Stimulated activated CD4-positive, alpha-beta T cell treated with anti-CD3 and anti-CD28 coated beads, Interleukin-4, amount 100 ng/mL, for 4 hours (primary cell): ENCODE data around the gene NCOA1.
"Not testable (repeated sequence)": the region's sequence is repeated elsewhere in the genome, so short reads cannot be mapped to it uniquely, and the experiment has no call there.

Source experiments
- DNase-seq, 2 experiments: peaks; one replicate each; pipeline ENCODE4 v3.0.0-alpha.2; 2020

The NCOA1 gene

GRCh38 chr2:24586955-24587354 lies 95.9 kb downstream of the NCOA1 start:
- DNase-seq: no peak

- DNase-seq: no peak
These were observed 97.2 kb downstream of the NCOA1 start for GRCh38 chr2:24588294-24588693.

- DNase-seq: no peak
These were observed 101.5 kb downstream of the NCOA1 start for GRCh38 chr2:24592441-24593100.

GRCh38 chr2:24594283-24594682 lies 103.2 kb downstream of the NCOA1 start:
- DNase-seq: no peak

GRCh38 chr2:24597181-24597870 lies 106.3 kb downstream of the NCOA1 start:
- no peak for DNase-seq

- not testable (repeated sequence) for DNase-seq
These were observed 109.1 kb downstream of the NCOA1 start for GRCh38 chr2:24600140-24600539.

- no peak for DNase-seq
These were observed 120.6 kb downstream of the NCOA1 start for GRCh38 chr2:24611631-24612030.

GRCh38 chr2:24613154-24613814 lies 122.2 kb downstream of the NCOA1 start:
- no peak for DNase-seq

GRCh38 chr2:24616616-24617015 lies 125.6 kb downstream of the NCOA1 start:
- DNase-seq: no peak

- DNase-seq: no peak
These were observed 126.4 kb downstream of the NCOA1 start for GRCh38 chr2:24617424-24617823.

GRCh38 chr2:24618144-24618543 lies 127.1 kb downstream of the NCOA1 start:
- DNase-seq: no peak

GRCh38 chr2:24618680-24619079 lies 127.6 kb downstream of the NCOA1 start:
- no peak for DNase-seq

- DNase-seq: no peak
These were observed 129.9 kb downstream of the NCOA1 start for GRCh38 chr2:24620936-24621335.

GRCh38 chr2:24621779-24622538 lies 130.9 kb downstream of the NCOA1 start:
- DNase-seq: no peak

GRCh38 chr2:24623535-24623934 lies 132.5 kb downstream of the NCOA1 start:
- DNase-seq: no peak

GRCh38 chr2:24625728-24626127 lies 134.7 kb downstream of the NCOA1 start:
- DNase-seq: no peak

GRCh38 chr2:24626131-24626530 lies 135.1 kb downstream of the NCOA1 start:
- no peak for DNase-seq

- DNase-seq: no peak
These were observed 137.7 kb downstream of the NCOA1 start for GRCh38 chr2:24628746-24629145.

- no peak for DNase-seq
These were observed 141.1 kb downstream of the NCOA1 start for GRCh38 chr2:24632172-24632571.

GRCh38 chr2:24635181-24635580 lies 144.1 kb downstream of the NCOA1 start:
- no peak for DNase-seq

- DNase-seq: no peak
These were observed 147.5 kb downstream of the NCOA1 start for GRCh38 chr2:24638568-24638967.

GRCh38 chr2:24642351-24642750 lies 151.3 kb downstream of the NCOA1 start:
- no peak for DNase-seq

- DNase-seq: no peak
These were observed 152.0 kb downstream of the NCOA1 start for GRCh38 chr2:24643051-24643450.
